IPS-18c (cell line): ENCODE measurements around the gene SLN.
"Not testable (repeated sequence)": the region's sequence is repeated elsewhere in the genome, so short reads cannot be mapped to it uniquely, and the experiment has no call there.

ENCODE experiments used
- H3K4me3 ChIP-seq: 2 replicates; pipeline ENCODE4 v1.7.0; 2013; ENCODE audit warnings: low read depth, mild to moderate bottlenecking, low read length, moderate library complexity; ENCODE audit not compliant: insufficient read depth
- H3K9me3 ChIP-seq: one replicate; pipeline ENCODE4 v1.6.1; 2013; ENCODE audit warnings: mild to moderate bottlenecking, low read length, moderate library complexity; ENCODE audit not compliant: control insufficient read depth, insufficient read depth

Gene SLN

DNA sequence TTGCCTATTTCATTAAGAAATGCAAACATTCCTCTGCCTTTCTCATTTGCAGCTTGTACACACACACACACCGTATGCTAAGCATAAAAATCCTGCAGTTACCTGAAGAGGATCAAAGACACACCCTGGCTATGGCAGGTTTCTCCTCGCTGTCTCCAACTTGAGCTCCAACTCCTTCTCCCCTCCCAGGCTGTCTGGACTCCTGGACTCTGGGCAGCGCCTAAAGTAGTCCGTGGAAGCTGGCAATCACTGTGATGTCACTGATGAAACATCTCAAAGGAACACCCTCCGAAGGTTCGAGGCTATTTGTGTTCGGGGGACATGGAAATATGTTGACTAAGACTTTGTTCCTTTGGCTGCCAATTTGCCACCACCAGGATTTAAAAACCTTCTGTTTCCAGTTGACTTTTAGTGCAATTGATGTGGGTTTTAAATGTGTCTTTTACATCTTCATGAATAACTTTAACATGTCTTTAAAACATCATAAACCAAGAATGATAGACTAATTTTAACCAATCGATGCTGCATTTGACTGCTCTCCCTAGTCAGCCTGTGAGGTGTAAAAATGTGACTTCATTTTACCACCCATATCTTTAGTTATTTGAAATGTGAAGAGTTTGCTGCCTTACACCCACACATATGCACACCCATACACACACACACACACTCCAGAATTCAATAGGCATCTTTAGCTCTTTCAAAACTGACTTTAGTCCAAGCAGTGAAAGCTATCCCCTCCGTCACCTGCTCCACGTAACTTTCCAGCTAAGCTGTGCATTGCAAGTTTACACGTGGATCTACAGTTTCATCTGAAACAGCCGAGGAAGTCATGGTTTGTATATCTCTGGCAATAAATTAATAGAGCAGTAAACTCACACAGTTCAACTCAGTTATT, at the start of gene SLN:
TSS of gene SLN (minus strand) at position 196 of the 895 bp plus-strand sequence.
- no peaks in the 10 kb centered on the region for H3K9me3 ChIP-seq
- H3K4me3 ChIP-seq, result no peak within 1 kb of the TSS

GRCh38 chr11:107758719-107759355, 47.0 kb upstream of the SLN start:
- H3K9me3 ChIP-seq, result not testable (repeated sequence)

GRCh38 chr11:107757661-107758060, 45.8 kb upstream of the SLN start:
- Histone ChIP-seq H3K4me3 (no peak overlapping the region), H3K9me3 (peaks cover 2% of the 10 kb centered on the region)

More at GRCh38 chr11:107758719-107759355, 47.0 kb upstream of the SLN start:
- not testable (repeated sequence) for H3K4me3 ChIP-seq

DNA sequence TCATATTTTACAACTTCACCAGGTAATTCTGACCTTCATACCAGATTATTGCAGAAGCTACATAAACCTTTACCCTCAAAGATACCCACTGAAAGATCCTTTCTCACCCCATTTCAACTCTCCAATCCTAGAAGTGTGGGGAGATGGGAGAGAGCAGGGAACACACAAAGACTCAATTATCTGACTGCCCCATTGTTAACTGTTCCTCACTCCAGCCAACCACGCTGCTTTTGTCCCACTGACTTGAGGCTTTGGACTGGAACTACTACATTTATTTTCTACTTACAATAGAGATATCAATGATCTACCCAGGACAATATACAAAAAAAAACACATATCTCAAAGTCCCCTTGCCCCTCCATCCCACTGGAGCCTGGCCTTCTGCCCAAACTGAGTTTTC, 44.7 kb upstream of the SLN start:
- no peak overlapping the region for H3K4me3 ChIP-seq

DNA sequence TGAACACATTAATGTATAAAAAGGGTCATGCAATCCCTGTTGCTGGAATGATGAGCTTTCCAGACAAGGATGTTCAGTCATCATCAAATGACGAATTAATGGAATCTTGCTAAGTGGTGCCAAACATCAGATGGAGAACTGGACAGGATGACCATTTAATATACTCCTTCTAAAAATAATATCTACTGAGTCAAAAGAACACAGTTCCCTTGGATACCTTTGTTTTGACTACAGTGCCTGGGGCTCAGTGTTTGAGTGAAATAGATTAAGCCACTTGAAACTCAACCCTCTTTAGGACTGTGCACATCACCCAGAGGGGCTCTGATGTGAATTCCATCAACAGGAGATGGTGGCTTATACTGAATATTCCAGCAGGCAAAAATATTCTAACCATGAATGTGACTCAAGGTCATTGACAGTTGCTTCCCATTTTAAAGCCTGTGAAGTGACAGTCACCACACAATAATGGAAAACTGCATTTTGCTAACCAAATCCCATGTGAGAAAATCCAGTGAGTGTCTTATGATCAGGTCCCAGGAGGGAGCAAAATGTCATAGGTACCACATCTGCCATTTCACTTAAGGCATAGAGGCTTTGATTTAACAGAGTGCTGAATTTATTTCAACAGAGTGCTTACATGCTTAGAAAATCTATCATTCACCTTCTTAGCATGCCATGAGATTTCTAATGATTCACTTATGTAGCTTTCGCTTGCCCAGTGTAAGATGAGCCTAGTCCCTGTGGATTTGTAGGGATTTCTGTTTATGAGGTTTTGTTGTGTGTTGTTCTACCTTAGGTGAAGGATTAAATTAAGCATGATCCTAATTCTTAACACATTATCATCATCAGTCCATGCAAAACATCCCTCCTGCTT, 41.3 kb upstream of the SLN start:
- Histone ChIP-seq H3K9me3 (peaks cover 2% of the 10 kb centered on the region), H3K4me3 (no peak overlapping the region)

More for the DNA sequence above, 44.7 kb upstream of the SLN start:
- peaks cover 2% of the 10 kb centered on the region for H3K9me3 ChIP-seq

- no peaks in the 10 kb centered on the region for H3K9me3 ChIP-seq
- H3K4me3 ChIP-seq, result no peak overlapping the region
Observed at GRCh38 chr11:107752508-107752907, 40.7 kb upstream of the SLN start.

- no peaks in the 10 kb centered on the region for H3K9me3 ChIP-seq
Observed at GRCh38 chr11:107751082-107751481, 39.2 kb upstream of the SLN start.

GRCh38 chr11:107750313-107750712, 38.5 kb upstream of the SLN start:
- H3K9me3 ChIP-seq, result no peaks in the 10 kb centered on the region
- no peak overlapping the region for H3K4me3 ChIP-seq

More at GRCh38 chr11:107751082-107751481, 39.2 kb upstream of the SLN start:
- H3K4me3 ChIP-seq, result no peak overlapping the region

DNA sequence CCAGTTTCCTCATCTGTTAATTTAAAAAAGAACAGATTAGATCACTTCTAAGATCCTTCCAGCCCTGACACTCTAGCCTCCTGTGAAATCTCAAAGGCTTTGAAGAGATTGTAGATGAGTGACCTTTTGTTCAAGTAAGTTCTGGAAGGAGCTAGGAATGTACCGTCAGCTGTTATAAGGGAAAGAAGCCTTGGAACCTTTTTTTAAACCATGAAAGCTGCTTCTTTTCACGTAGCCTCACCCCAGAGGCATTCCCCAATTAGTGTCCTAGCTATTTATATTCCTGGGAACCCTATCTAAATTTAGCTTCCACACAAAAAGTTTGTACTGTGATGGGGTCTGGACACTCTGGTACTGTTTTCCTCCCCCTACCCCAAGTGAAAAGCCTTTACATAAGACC, 35.8 kb upstream of the SLN start:
- Histone ChIP-seq H3K4me3 (no peak overlapping the region), H3K9me3 (no peaks in the 10 kb centered on the region)

DNA sequence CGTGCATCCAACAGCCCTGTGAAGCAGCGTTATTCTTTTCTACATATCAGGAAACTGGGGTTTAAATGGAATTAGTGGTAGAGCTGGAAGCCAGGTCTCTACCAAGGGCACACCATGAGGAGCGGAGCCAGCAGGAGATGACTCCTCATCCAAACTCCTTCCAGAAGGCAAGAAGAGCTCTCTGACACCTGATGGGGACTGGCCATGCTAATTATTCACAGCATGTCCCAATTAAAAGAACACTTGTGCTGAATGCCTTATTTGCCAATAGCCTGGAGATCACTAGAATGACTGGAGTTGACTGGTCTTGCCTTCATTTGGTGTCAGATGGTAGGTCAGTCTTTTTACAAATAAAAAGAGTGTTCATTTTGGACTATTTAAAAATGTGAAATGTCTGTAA, 32.9 kb upstream of the SLN start:
- H3K9me3 ChIP-seq, result no peaks in the 10 kb centered on the region
- no peak overlapping the region for H3K4me3 ChIP-seq

- Histone ChIP-seq H3K9me3 (no peaks in the 10 kb centered on the region), H3K4me3 (no peak overlapping the region)
Observed at GRCh38 chr11:107743191-107743590, 31.3 kb upstream of the SLN start.

- Histone ChIP-seq H3K4me3 (no peak overlapping the region), H3K9me3 (no peaks in the 10 kb centered on the region)
Observed at GRCh38 chr11:107741044-107741823, 29.4 kb upstream of the SLN start.

- Histone ChIP-seq H3K4me3 (no peak overlapping the region), H3K9me3 (no peaks in the 10 kb centered on the region)
Observed at GRCh38 chr11:107740271-107740670, 28.4 kb upstream of the SLN start.

GRCh38 chr11:107736546-107736945, 24.7 kb upstream of the SLN start:
- peaks cover 2% of the 10 kb centered on the region for H3K9me3 ChIP-seq
- H3K4me3 ChIP-seq, result no peak overlapping the region

- H3K9me3 ChIP-seq, result peaks cover 2% of the 10 kb centered on the region
- no peak overlapping the region for H3K4me3 ChIP-seq
Observed at GRCh38 chr11:107733518-107733917, 21.7 kb upstream of the SLN start.

DNA sequence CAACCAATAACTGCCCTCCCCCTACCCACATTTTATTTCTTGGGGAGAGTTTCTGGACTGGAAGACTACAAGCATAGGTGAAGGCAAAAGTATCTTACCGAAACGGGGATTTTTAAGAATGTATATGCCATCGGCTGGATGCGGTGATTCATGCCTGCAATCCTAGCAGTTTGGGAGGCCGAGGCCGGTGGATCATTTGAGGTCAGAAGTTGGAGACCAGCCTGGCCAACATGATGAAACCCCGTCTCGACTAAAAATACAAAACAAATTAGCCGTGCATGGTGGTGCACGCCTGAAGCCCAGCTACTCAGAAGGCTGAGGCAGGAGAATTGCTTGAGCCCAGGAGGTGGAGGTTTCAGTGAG, 20.8 kb upstream of the SLN start:
- no peak overlapping the region for H3K4me3 ChIP-seq
- H3K9me3 ChIP-seq, result peaks cover 2% of the 10 kb centered on the region
